ENCODE data around the gene KCNK3. TPM values are rescaled to one million over a fixed set of nuclear protein-coding genes. Genes with fewer than 3 reads are reported as not detected.

KCNK3 gene
- total and polyA plus RNA-seq, 2 donors (not counting 1 experiment from before 2014, with no cell fraction given): not detected

- H3K27me3 Mint-ChIP-seq: peaks cover 45% of the 10 kb centered on the region
- TF ChIP-seq, protein P1, sequence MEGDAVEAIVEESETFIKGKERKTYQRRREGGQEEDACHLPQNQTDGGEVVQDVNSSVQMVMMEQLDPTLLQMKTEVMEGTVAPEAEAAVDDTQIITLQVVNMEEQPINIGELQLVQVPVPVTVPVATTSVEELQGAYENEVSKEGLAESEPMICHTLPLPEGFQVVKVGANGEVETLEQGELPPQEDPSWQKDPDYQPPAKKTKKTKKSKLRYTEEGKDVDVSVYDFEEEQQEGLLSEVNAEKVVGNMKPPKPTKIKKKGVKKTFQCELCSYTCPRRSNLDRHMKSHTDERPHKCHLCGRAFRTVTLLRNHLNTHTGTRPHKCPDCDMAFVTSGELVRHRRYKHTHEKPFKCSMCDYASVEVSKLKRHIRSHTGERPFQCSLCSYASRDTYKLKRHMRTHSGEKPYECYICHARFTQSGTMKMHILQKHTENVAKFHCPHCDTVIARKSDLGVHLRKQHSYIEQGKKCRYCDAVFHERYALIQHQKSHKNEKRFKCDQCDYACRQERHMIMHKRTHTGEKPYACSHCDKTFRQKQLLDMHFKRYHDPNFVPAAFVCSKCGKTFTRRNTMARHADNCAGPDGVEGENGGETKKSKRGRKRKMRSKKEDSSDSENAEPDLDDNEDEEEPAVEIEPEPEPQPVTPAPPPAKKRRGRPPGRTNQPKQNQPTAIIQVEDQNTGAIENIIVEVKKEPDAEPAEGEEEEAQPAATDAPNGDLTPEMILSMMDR (IDR thresholded peaks at IDR 0.05): no peak
- TF ChIP-seq EZH2 (IDR thresholded peaks at IDR 0.05; ENCODE audit: borderline replicate concordance, insufficient read depth, low read depth, low read length, poor library complexity, severe bottlenecking): no peak
- CTCF ChIA-PET: interaction anchor here (1.1 kb wide), 1 partner anchor 74 kb away, joined by 4 read pairs; no protein-coding TSS in a partner anchor
Observed at GRCh38 chr2:26670931-26671460, 21.5 kb upstream of the KCNK3 start.

GRCh38 chr2:26671691-26672090, 20.8 kb upstream of the KCNK3 start:
- DNase-seq (no peak), ATAC-seq (ENCODE audit: low read depth) (no peak)
- Mint-ChIP-seq H3K4me3 (no peak overlapping the region), H3K27ac (no peak overlapping the region), H3K9me3 (ENCODE audit: insufficient read depth) (no peaks in the 10 kb centered on the region), H3K27me3 (peaks cover 50% of the 10 kb centered on the region), H3K4me1 (no peaks in the 10 kb centered on the region)
- Histone ChIP-seq H3K4me2 (replicated peaks; ENCODE audit: low read depth, low read length, poor library complexity, severe bottlenecking) (no peak overlapping the region), H4K20me1 (ENCODE audit: control insufficient read depth, insufficient read depth, low read length, poor library complexity, severe bottlenecking) (no peaks in the 10 kb centered on the region), H3K27me3 (replicated peaks in 1 of 4; ENCODE audit: control extremely low read depth in 1 of 4, control insufficient read depth in 3 of 4, insufficient read depth in 4 of 4, low read length in 3 of 4) (peaks cover 0 to 14% (median 0%) of the 10 kb centered on the region in 4 experiments), H3K9me3 (ENCODE audit: control extremely low read depth in 1 of 3, control insufficient read depth in 2 of 3, insufficient read depth in 1 of 3, low read length in 2 of 3) (no peaks in the 10 kb centered on the region), H3K27ac (ENCODE audit: low read length in 2 of 2) (no peak overlapping the region), H3K4me1 (ENCODE audit: control insufficient read depth in 2 of 2, insufficient read depth in 2 of 2, low read length in 2 of 2) (no peaks in the 10 kb centered on the region), H3K79me2 (ENCODE audit: control insufficient read depth, insufficient read depth, low read length) (no peaks in the 10 kb centered on the region), H3K36me3 (replicated peaks in 1 of 2; ENCODE audit: control extremely low read depth in 1 of 2, control insufficient read depth in 1 of 2, extremely low read depth in 1 of 2, insufficient read depth in 2 of 2, low read length in 1 of 2) (no peaks in the 10 kb centered on the region), H3K9ac (ENCODE audit: low read length) (no peak overlapping the region), H2AFZ (ENCODE audit: insufficient read depth, low read depth, low read length, poor library complexity, severe bottlenecking) (no peak overlapping the region), H3K4me3 (ENCODE audit: control extremely low read depth in 1 of 5, extremely low read depth in 1 of 5, insufficient read depth in 1 of 5, low read depth in 2 of 5, low read length in 4 of 5) (no peak overlapping the region)
- WGBS (ENCODE audit: insufficient coverage): 94% methylated on average over 3 of the region's 5 CpGs
- POLR2A ChIA-PET: no interaction called here
- CTCF ChIA-PET: interaction anchor here (1.1 kb wide), 1 partner anchor 73 kb away, joined by 4 read pairs; no protein-coding TSS in a partner anchor
- intact Hi-C loops (cut with micrococcal nuclease): no loop called here
- TF ChIP-seq EZH2 (IDR thresholded peaks at IDR 0.05; ENCODE audit: borderline replicate concordance, insufficient read depth, low read depth, low read length, poor library complexity, severe bottlenecking): no peak
- TF ChIP-seq, protein P1 (IDR thresholded peaks at IDR 0.05): no peak

More at GRCh38 chr2:26670931-26671460, 21.5 kb upstream of the KCNK3 start:
- WGBS (ENCODE audit: insufficient coverage): 78% methylated on average over 4 of the region's 5 CpGs
- H4K20me1 ChIP-seq (ENCODE audit: control insufficient read depth, insufficient read depth, low read length, poor library complexity, severe bottlenecking): no peaks in the 10 kb centered on the region
- H3K9me3 Mint-ChIP-seq (ENCODE audit: insufficient read depth): no peaks in the 10 kb centered on the region
- no peaks in the 10 kb centered on the region for H3K79me2 ChIP-seq (ENCODE audit: control insufficient read depth, insufficient read depth, low read length)
- H3K4me1 ChIP-seq (ENCODE audit: control insufficient read depth in 2 of 2, insufficient read depth in 2 of 2, low read length in 2 of 2): no peaks in the 10 kb centered on the region
- H3K4me2 ChIP-seq (replicated peaks; ENCODE audit: low read depth, low read length, poor library complexity, severe bottlenecking): no peak overlapping the region
- POLR2A ChIA-PET: no interaction called here
- H3K27me3 ChIP-seq (replicated peaks in 1 of 4; ENCODE audit: control extremely low read depth in 1 of 4, control insufficient read depth in 3 of 4, insufficient read depth in 4 of 4, low read length in 3 of 4): peaks cover 0 to 14% (median 0%) of the 10 kb centered on the region in 4 experiments
- no peaks in the 10 kb centered on the region for H3K36me3 ChIP-seq (replicated peaks in 1 of 2; ENCODE audit: control extremely low read depth in 1 of 2, control insufficient read depth in 1 of 2, extremely low read depth in 1 of 2, insufficient read depth in 2 of 2, low read length in 1 of 2)
- intact Hi-C loops (cut with micrococcal nuclease): no loop called here
- ATAC-seq (ENCODE audit: low read depth) (no peak), DNase-seq (no peak)
- H3K4me3 Mint-ChIP-seq: no peak overlapping the region
- no peak overlapping the region for H3K9ac ChIP-seq (ENCODE audit: low read length)
- H3K4me1 Mint-ChIP-seq: no peaks in the 10 kb centered on the region
- H2AFZ ChIP-seq (ENCODE audit: insufficient read depth, low read depth, low read length, poor library complexity, severe bottlenecking): no peak overlapping the region
- peaks cover 0 to 4% (median 0%) of the 10 kb centered on the region in 3 donors for H3K9me3 ChIP-seq (ENCODE audit: control extremely low read depth in 1 of 3, control insufficient read depth in 2 of 3, insufficient read depth in 1 of 3, low read length in 2 of 3)
- H3K27ac ChIP-seq (ENCODE audit: low read length in 2 of 2): no peak overlapping the region
- H3K27ac Mint-ChIP-seq: no peak overlapping the region
- no peak overlapping the region for H3K4me3 ChIP-seq (ENCODE audit: control extremely low read depth in 1 of 5, extremely low read depth in 1 of 5, insufficient read depth in 1 of 5, low read depth in 2 of 5, low read length in 4 of 5)

Measured in B cell (primary cell).